Measurements from ENCODE around the gene SPI1.

Gene SPI1

DNA sequence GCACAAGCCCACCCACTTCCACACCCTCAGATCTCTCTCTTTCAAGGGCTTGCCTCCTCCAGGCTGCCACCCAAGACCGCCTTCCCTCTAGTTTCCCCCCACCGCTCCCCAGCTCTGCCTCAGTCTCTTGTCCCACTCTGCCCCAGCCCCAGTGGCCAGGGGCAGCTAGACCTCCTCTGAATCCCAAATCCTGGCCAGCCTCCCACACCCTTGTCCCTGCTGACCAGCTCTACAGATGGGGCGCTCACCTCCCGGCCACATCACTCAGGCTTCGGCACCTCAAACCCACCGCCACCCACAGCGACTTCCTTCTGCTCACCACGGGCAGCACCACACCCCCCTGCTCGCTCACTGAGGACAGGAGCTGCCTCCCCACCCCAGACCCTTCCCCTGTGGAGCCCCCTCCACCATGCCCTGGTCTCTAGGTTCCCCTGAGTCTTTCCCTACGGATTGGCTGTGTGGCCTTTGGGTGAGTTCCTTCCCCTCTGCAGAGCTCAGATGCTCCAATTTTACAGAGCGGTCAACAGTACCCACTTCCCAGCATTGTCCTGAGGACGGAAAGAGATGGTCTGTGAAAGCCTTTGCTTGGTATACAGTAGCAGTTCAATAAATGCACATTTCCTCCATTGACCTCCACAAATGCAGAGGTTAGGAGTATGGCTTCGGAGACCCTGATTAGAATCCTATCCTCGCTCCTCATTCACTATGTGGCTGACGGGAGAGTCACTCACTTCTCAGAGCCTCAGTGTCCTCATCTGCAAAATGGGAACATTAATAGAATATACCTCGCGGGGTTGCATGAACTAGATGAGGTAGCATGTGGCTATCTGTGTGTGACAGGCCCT is 11.5 kb upstream of the SPI1 start:
- DNase-seq (ENCODE audit: low spot score) = no peak

DNA sequence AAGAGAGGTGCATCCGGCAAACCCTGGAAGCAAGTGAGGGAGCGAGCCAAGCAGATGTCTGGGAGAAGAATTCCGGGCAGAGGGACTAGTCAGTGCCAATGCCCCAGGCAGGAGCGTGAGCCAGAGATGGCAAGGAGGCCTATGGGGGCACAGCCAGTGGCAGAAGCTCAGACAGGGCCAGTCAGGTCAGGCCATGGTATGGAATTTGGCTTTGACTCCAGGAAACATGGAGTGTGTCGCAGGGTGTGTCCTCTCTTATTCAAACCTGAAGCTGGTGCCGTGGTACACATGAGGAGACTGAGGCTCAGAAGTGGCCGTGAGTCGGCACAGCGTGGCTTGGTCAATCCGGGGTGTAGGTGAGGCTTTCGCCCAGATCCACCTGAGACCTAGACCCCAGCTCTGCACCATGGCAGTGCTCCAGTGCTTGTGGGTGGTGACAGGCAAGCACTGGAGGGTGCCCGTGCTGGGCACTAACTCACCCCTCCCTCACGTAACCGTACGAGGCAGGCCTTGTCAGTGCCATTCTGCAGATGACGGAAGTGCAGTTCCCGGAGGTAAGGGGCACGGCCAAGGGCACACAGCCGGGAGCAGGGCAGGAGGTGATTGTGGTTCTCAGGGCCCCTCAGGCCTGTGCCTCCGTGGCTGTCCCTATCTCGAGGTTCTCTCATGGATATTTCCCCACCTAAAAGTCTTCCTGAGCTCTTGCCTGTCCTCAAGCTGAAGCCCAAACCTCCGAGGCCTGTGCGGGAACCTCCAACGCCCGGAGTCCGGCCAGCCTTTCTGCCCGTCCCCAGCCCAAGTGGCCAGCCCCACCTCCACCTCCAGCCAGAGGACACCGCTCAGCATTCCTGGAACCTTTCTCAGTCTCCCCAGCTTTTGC is 10.6 kb upstream of the SPI1 start:
- DNase-seq (ENCODE audit: low spot score) = no peak

DNA sequence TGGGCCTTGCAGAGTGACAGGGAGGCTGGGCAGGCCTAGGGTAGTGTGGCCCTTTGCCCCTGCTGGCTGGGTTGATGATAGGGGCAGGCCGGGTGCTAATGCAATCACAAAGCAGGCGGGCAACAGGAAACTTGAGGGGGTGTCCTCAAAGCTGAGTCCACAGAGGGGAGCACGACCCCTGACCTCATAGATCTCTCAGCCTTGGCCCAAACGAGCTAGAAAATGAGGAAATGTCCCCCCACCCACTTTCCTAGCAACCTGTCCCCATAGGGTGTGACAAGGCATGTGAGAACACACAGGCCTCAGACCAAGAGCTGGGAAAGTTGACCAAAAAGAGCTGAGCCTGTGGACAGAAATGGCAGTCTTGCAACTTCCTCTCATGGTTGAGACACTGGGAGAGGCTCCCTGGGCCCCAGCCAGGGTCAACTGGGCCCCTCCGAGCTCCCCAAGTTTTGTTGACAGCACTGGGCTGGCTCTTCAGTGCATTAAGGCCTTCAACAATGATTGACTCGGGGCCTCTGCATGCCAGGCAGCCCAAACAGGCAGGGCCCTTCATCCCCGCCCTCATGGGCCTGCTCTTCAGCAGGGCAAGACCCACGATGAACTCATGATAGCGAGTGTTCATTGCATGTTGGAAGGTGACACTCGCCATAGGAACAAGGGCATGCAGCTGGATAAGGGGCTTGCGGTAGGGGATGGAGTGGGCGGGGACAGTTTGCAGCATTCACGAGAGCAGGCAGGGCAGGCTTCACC is 9.8 kb upstream of the SPI1 start:
- no peak for DNase-seq (ENCODE audit: low spot score)

DNA sequence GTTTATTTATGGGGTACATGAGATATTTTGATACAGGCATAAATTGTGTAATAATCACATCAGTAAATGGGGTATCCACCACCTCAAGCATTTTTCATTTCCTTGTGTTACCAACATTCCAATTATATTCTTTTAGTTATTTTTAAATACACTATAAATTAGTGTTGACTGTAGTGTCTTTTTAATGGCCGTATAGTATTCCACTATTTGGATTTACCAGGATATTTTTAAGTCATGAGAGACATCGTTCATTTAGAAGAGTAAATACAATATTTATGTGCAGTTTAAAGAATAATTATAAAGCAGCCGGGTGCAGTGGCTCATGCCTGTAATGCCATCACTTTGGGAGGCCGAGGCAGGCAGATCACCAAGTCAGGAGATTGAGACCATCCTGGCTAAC is 6.2 kb upstream of the SPI1 start:
- no peak for DNase-seq (ENCODE audit: low spot score)

DNA sequence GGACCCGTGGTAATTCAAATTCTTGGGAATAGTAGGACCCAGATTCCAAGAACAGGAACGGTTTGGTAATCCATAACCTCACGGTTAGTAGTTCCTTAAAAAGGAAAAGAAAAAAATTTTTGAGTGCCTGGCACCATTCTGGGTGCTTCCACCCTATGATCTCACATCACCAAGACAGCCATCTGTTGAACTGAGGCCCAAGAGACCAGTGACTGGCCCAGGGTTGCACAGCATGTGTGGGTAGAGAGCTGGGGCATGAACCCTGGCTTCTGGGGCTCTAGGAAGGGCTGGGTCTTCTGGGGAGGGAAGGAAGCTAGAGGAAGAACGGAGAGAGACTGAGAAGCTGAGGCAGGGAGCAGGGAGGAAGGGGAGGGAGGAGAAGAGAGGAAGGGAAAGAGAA is 4.7 kb upstream of the SPI1 start:
- no peak for DNase-seq (ENCODE audit: low spot score)

DNA sequence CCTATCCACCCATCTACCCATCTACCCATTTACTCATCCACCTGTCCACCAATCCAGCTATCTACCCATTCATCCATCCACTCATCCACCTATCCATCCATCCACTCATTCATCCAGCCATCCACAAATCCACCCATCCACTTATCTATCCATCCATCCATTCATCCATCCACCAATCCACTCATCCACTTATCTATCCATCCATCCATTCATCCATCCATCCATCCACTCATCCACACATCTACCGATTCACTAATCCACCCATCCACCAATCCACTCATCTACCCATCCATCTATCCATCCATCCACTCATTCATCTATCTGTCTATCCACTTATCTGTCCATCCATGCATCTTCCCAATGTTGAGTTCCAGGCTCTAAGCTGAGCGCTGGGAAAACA is 1.7 kb upstream of the SPI1 start:
- DNase-seq (ENCODE audit: low spot score) = no peak

DNA sequence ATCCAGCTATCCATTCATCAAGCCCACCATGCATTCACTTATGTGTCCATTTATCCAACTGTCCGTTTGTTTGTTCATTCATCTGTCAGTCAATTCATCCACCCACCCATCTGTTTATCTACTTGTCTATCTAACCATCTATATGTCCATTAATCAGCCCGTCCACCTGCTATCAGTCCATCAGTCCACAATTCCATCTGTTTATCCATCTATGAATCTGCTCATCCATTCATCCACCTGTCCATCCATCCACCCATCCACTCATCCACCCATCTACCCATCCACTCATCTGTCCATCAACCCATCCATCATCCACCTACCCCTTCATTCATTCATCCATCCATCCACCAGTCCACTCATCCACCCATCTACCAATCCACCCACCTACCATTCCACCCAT is 970 bp upstream of the SPI1 start:
- no peak for DNase-seq (ENCODE audit: low spot score)

DNA sequence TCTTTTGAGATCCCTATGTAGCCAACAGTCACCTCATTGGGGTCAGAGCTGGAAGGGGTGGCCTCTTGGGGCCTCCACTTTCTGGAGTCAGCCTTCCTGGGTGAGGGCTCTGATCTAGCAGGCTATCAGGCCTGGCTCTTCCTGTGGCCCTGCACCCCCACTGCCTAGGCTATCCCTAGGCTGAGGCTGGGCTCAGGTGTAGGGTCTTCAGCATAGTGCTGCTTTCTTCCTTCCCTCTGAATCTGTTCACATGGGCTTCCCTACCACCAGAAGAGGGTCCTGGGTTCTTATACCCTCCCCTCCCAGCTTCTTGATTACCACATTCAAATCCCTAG is 456 bp upstream of the SPI1 start:
- no peak for DNase-seq (ENCODE audit: low spot score)

DNA sequence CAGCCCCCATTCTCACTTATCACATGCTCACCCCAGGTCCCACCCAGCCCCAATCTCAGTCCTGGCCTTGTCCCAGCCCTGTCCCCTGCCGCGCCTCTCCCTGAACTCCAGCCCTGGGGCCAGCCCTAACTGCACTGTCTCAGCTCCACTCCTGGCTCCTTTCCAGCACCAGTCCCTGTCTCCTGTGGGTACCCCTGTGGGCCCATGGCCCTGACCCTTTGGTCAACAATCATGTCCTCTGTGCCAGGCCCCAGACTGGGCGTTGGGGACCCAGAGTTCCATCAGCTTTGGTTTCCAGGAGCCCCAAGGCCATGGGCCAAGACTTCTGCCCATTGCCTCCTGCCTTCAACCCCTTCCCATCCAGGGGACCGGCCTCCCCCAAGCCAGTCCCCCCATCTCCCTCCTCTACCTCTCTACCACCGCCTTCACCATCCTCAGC is 757 bp downstream of the SPI1 start:
- DNase-seq (ENCODE audit: low spot score) = no peak

DNA sequence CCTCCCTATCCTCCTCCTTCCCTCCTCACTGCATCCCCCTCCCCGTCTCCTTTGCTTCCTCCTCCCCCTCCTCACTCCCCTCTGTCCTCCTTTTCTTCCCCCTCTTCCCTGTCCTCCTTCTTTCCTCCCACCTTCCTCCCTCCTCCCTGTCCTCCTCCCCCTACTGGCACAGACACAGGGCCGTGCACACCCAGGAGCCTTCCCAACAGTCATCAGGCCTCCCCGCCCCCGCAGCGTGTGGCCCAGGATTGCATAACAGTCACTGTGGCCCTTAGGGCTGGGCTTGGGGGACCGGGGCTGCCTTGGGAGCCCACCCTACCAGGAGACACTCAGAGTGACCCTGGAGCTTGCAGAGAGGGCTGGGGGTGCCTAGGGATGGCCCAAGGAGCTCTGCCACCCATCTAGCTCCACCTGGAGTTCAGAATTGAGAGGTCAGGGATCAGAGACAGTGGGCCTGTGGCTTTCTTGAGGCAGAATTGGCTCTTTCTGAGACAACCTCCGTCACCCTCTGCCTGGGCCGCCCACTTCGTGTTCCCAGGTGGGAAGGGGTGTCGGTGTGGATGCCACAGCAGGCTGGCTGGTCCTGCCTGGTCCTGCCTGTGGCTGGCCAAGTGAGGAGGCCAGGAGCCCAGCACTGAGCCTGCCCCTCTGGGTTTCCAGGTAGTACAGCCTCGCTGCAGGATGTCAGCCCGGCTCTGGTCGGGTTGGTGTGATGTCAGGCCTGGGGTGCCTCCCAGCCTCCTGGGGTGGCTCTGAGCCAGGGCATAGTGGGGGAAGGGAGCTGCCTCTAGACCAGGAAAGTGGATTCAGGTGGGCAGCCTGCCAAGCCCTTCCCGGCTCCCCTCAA is 1.6 kb downstream of the SPI1 start:
- no peak for DNase-seq (ENCODE audit: low spot score)

DNA sequence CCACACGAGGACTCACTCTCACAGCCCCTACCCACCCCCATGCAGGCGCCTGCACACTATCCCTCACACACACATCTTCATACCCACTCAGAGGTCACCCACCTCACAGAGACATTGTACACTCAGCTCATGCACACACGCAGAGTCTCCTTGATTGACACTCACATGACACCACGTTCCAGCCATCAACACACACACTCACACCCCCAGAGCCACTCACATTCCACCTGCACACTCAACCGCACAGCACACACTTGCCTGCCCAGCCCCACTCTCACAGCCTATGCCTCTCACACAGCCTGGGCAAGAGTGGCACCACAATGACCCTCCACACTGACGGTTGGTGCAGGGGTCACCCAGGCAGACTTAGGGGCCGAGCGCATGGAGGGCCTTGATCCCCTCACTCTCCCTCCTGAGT is 2.2 kb downstream of the SPI1 start:
- DNase-seq (ENCODE audit: low spot score) = no peak

DNA sequence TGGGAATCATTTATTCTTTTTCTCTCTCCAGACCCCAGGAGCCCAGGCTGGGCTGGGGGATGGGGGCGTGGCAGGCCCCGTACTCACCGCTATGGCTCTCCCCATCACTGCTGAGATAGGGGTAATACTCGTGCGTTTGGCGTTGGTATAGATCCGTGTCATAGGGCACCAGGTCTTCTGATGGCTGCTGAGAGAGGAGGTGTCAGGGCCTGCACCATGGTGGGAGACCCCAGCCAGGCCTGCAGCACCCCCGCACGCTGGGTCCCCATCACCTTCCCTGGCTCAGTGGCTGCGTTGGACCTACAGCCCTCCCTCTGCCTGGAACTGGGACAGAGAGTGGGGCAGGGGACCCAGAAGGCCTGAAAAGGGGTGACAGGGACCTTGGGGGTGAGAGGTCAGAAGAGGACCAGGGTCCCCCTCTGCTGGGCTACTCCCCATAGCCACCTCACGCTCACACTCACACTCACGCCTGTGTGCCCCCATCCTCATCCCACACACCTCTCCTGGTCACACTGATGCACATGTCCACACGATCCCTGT is 2.7 kb downstream of the SPI1 start:
- no peak for DNase-seq (ENCODE audit: low spot score)

DNA sequence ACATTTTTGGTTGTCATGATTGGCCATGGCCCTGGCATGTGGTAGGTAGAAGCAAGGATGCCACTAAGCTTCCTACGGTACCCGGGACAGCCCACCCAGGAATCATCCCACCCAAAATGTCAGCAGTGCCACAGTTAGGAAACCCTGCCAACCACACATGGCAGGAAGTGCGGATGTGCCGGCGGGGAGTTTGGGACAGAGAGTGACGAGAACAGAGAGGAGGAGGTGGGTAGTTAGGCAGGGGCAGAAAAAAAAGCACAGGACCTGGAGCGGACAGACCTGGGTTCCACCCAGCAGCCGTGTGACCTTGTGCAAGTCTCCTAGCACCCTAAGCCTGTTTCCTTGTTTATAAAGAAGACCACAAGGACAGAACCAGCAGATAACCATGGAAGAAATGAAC is 3.3 kb downstream of the SPI1 start:
- DNase-seq (ENCODE audit: low spot score) = no peak

DNA sequence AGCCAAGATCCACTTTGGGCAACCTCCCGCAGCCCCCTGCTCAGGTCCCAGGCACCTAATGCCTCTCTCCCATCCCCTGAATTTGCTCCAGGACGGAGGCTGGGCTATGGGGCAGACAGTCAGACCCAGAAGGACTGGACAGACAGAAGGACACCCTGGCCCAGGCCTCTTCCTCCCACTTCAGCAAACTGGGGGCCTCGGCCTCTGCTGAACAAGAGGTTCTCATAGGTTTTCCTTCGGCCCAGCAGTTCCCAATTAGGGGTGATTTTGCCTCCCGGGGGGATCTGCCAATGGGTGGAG is 3.7 kb downstream of the SPI1 start:
- DNase-seq (ENCODE audit: low spot score) = no peak

DNA sequence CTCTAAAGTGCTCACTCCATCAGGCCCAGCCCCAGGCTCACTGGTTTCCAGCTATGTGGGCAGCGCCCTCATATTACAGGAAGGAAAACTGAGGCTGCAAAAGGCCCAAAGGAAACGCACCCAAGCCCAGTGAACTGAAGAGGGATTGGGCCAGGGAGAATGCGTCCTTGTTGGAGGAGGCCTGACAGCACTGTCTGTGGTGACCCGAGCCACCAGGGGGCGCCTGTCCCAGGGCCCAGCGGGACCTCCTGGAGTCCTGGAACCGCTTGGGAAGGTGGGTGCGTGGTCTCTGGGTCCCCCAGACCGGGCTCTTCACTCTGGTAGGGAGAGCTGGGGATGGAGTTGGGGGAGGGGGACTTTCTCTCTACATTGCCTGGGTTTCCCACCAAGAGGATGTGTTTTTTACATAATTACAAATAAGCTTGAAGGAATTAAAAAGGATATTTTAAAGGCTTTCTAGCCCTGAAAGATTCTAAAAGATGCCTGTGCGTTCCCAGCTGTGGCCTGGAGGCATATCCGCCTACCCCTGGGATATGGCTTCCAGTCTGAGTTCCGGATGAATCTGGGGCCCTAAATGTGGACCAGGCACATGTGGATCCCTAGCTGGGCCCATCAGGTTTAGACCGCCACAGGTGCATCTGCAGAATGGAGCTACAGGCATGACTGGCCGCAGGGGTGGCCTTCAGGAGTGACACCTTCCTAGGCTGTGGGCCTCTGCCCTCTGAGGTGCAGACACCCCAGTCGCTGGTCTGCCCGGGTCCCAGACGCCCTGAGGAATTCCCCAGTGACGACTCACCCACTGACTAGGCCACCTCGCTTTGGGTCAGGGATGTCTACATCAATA is 4.2 kb downstream of the SPI1 start:
- peak; percentile 71 for DNase-seq (ENCODE audit: low spot score)

DNA sequence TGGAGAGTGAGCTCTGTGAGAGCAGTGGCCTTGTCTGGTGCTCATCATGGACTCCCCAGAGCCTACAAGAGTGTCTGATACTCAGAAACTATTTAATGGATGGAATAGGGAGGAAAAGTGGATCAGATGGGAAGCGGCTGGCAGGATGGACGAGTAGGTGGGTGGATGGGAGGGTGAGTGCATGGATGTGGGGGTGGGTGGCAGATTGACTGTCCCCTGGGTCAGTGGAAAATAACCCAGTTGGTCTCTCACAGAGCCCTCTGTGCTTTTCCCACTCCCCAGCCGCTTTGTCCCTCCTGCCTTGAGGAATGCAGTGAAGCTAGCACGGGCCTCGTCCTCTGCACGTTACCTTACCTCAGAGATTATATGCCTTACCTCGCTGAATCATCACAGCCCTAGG is 5.9 kb downstream of the SPI1 start:
- DNase-seq (ENCODE audit: low spot score) = no peak

DNA sequence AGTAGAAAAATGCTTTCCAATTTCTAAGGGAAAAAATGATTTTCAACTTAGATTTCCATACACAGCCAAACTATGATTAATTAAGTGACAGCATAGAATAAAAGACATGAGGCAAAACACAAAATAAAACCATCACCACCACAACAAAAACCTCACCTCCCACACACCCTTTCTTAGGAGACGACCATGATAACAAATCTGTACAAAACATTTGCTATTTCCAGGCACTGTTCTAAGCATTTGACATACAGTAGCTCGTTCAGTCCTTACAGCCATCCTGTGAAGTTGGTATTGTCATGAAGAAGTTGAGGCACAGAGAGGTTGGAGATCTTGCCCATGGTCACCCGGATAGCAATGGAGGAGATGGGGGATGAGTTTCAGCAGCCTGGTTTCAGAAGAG is 8.7 kb downstream of the SPI1 start:
- DNase-seq (ENCODE audit: low spot score) = no peak

DNA sequence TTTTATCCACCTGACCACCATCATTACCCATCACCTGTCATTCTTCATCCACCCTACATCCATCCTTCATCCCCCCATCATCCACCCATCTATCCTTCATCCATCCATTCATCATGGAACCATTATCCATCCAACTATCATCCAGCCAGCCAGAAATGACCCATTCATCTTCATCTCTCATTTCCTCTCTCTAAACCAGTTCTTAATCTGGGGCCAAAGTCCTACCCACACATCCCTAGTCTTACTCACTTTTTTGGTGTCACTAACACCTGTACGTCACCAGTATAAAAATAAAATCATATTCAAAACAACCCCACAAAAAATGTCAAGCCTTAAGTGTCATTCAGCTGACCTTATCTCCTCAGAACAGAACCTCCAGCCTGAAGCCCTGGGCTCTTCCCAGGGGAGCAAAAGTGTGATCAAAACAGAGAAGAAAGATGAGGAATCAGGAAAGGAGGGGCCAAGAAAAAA is 12.3 kb downstream of the SPI1 start:
- DNase-seq (ENCODE audit: low spot score) = no peak

DNA sequence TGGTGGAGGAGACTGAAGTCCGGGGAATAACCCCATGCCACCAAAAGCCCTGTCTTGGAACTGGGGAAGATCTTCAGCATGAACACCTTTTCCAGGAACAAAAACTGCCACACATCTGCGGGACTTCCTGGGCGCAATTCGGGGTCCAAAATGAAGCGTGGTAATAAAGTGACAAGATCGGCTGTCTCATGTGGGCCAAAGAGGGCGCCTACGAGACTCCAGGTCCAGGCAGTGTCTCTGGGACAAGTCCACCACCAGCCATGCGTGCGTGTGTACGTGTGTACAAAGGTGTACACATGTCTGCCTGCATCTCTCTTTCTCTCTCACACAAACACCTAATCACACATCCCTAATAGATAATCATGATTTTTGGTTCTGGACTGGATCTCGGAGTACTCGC is 16.9 kb downstream of the SPI1 start:
- no peak for DNase-seq (ENCODE audit: low spot score)

DNA sequence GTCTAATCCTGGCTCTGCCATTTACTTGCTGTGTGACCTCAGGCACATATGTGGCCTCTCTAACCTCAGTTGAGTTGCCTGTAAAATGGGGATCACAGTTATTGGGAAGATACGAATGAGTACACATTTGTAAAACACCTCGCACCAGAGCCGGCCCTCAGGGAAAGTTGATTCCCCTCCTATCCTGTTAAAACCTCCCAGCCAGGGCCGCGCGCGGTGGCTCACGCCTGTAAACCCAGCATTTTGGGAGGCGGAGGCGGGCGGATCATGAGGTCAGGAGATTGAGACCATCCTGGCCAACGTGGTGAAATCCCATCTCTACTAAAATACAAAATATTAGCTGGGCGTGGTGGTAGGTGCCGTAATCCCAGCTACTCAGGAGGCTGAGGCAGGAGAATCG is 18.0 kb downstream of the SPI1 start:
- DNase-seq (ENCODE audit: low spot score) = no peak

Measured in SK-N-DZ (cell line).